Retinal pigment epithelial cell (primary cell): ENCODE results near the gene SLCO2A1.
"Not testable (repeated sequence)": the region's sequence is repeated elsewhere in the genome, so short reads cannot be mapped to it uniquely, and the experiment has no call there.

ENCODE experiments used
- DNase-seq: peaks from one replicate; pipeline ENCODE4 v3.0.0-alpha.2; 2010; ENCODE audit warnings: low read depth
- H3K4me3 ChIP-seq: 2 replicates; pipeline ENCODE4 v1.5.1; 2011; ENCODE audit warnings: mild to moderate bottlenecking, low read length, control low read depth, moderate library complexity
- CTCF ChIP-seq: conservative IDR thresholded peaks from 2 replicates; pipeline ENCODE4 v1.5.1; 2011; ENCODE audit warnings: low read depth, low read length, control low read depth, inconsistent platforms

SLCO2A1 gene

DNA sequence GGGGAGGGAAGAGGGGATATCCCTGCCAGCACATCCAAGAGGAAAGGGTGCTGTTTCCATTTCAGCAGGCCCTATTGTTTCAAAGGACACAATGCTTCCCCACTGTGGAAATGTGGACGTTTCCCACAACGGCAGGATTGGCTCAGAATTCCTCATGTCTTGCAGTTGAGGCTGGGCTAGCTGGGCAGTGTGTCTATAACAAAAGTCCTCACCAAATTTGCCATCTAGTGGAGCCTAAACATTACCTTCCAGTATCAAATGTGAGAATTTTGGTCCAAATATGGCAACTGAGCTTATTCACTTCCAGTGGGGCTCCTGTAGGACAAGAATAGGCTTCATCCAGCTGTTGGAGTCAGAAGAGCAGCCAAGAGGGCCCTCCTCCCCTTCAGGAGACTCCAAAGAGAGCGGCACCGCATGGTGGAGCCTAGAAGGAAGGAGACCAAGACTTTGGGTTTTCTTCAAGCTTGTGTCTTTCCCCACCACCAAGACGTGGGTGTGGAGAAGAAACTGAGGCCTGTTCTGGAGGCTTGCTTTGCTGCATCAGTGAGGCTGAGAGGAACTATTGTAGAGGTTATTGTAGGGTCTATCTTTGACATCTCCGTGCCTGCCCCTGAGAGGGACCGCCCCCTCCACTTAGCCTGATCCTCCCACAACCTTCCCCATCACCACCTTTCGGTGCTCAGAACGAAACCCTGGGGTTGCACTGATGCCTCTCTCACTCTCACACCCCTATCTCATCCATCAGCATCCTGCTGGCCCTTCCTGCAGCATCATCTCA lies 45.3 kb upstream of the SLCO2A1 start:
- no peak for DNase-seq
- no peak overlapping the region for H3K4me3 ChIP-seq
- TF ChIP-seq CTCF = no peak

GRCh38 chr3:134074001-134074789 lies 44.5 kb upstream of the SLCO2A1 start:
- TF ChIP-seq CTCF = no peak
- no peak for DNase-seq
- no peak overlapping the region for H3K4me3 ChIP-seq

- no peak for DNase-seq
- no peak overlapping the region for H3K4me3 ChIP-seq
- no peak for TF ChIP-seq CTCF
Observed at GRCh38 chr3:134073583-134073945, 43.8 kb upstream of the SLCO2A1 start.

GRCh38 chr3:134072881-134073582 lies 43.3 kb upstream of the SLCO2A1 start:
- no peak for DNase-seq
- no peak overlapping the region for H3K4me3 ChIP-seq
- no peak for TF ChIP-seq CTCF

DNA sequence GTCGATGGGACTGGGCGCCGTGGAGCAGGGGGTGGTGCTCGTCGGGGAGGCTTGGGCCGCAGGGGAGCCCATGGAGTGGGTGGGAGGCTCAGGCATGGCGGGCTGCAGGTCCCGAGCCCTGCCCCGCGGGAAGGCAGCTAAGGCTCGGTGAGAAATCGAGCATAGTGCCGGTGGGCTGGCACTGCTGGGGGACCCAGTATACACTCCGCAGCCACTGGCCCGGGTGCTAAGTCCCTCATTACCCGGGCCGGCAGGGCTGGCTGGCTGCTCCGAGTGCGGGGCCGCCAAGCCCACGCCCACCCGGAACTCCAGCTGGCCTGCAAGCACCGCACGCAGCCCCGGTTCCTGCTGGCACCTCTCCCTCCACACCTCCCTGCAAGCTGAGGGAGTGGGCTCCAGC lies 40.6 kb upstream of the SLCO2A1 start:
- DNase-seq, H3K4me3 ChIP-seq: not testable (repeated sequence)

DNA sequence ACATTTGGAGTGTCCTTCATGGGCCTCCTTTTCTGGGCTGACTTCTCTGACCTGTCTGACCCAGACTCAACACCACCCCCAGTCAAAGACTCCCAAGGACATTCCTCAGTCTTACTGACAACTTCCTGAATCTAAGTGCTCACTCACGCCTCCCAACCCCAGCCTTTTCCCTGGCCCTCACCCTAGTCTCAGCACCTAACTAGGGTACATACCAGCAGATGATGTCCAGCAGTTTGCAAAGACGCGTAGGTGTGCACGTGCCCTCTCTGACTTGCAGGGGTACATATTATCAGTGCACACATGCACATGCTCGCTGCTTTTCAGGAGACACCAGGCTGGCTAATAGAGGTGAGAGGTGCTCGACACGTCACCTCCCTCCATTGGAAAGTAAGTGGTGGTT lies 38.7 kb upstream of the SLCO2A1 start:
- DNase-seq = no peak
- no peak overlapping the region for H3K4me3 ChIP-seq
- no peak for TF ChIP-seq CTCF

- no peak overlapping the region for H3K4me3 ChIP-seq
- no peak for DNase-seq
- no peak for TF ChIP-seq CTCF
Observed at GRCh38 chr3:134067531-134068161, 37.9 kb upstream of the SLCO2A1 start.
